SIG-M5 (cell line): ENCODE data around the gene KRTAP4-5.
"Not testable (repeated sequence)": the region's sequence is repeated elsewhere in the genome, so short reads cannot be mapped to it uniquely, and the experiment has no call there.

Experiments
- DNase-seq: peaks from one replicate; lab custom pipeline; 2025; lab: John Stamatoyannopoulos, UW

Gene KRTAP4-5

GRCh38 chr17:41108728-41109386 lies 40.8 kb downstream of the KRTAP4-5 start:
- DNase-seq: not testable (repeated sequence)

GRCh38 chr17:41107941-41108450 lies 41.6 kb downstream of the KRTAP4-5 start:
- no peak for DNase-seq

DNA sequence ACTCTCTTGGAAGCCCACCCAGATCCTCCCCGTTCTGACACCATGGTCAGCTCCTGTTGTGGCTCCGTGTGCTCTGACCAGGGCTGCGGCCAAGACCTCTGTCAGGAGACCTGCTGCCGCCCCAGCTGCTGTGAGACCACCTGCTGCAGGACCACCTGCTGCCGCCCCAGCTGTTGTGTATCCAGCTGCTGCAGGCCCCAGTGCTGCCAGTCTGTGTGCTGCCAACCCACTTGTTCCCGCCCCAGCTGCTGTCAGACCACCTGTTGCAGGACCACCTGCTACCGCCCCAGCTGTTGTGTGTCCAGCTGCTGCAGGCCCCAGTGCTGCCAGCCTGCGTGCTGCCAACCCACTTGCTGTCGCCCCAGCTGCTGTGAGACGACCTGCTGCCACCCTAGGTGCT lies 44.3 kb downstream of the KRTAP4-5 start, which contains the start of gene KRTAP4-9:
Gene KRTAP4-9 (plus strand): TSS at position 43 of the 400 bp plus-strand sequence. CDS start 0 bp downstream, at position 43.
- not testable (repeated sequence) for DNase-seq

DNA sequence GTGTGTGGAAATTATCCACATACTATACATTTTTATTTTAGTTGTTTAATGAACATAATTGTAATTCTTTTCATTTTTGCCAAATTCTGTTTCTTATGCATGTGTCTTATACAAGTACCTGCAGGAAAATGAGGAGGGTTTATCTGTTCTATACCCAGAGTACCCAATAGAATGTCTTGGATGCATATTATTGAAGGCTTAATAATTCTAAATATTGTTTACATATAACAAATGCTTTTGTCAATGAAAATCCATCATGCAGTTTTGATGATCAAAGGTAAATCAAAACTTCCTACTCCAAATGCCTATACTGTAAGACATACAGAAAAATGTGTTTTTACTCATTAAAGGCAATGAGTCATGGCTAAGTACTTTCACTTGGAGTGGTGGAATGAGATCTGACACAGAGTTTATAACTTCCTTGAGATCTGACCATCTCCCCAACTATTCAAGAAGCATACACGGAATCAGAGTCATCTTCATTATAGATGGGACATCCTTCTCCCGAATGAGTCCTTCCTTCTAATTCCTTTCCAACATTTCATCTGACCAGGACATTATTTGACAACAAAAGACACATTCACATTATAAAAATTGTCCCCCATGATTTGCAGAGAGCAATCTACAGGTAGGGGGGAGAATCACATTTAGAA lies 45.1 kb downstream of the KRTAP4-5 start:
- DNase-seq: not testable (repeated sequence)

GRCh38 chr17:41103896-41104295 lies 45.7 kb downstream of the KRTAP4-5 start:
- DNase-seq: no peak

DNA sequence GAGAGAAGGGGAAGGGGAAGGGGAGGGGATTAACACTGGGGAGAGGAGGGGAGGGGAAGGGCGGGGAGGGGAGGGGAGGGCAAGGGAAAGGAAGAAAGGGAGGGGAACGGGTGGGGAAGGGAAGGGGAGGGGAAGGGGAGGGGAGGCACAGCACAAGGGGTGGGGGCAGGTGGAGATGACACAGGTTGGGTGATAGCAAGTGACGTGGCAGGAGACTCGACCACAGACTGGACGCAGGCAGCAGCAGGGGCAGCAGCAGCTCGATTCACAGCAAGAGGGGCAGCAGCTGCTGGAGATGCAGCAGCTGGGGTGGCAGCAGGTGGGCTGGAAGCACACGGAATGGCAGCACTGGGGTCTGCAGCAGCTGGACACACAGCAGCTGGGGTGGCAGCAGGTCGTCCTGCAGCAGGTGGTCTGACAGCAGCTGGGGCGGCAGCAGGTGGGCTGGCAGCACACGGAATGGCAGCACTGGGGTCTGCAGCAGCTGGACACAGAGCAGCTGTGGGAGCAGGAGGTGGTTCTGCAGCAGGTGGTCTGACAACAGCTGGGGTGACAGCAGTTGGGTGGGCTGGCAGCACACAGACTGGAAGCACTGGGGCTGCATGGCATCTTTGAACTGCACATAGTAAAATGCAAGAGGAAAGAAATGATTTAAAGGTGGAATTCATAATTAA lies 47.9 kb downstream of the KRTAP4-5 start, which contains the start of gene KRTAP4-16:
Gene KRTAP4-16 (minus strand): TSS at position 624 of the 674 bp plus-strand sequence. CDS start 0 bp downstream, at position 624.
- no peak for DNase-seq

GRCh38 chr17:41099682-41100480 lies 49.7 kb downstream of the KRTAP4-5 start:
- DNase-seq: not testable (repeated sequence)
